ENCODE results near the gene ADARB2.

The ADARB2 gene

DNA sequence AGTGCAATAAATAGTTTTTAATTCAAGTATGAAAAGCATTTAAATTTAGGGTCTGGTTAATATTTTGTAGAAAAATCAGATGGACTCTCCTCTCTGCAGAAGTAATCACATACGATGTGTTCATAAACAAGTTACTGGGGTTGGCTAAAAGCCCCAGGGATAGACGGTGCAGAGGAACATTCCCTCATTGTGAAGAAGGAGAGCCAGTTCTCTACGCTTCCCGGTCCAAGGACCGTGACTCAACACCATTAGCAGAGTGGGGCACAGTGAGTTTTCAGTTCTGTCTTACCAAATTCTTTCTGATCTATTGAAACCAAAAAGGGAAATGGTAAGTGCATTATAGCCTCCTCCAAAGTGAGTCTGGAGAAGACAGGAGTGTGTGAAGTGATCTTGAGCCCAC is 353.3 kb downstream of the ADARB2 start:
- Histone ChIP-seq H3K36me3 (replicated peaks) (no peaks in the 10 kb centered on the region), H3K9me3 (no peaks in the 10 kb centered on the region), H3K27me3 (ENCODE audit: low read depth) (peaks cover 22% of the 10 kb centered on the region), H3K4me1 (no peaks in the 10 kb centered on the region; the same call in 1 of the 2 replicates), H3K4me3 (no peak overlapping the region)
- in situ Hi-C loops (cut with MboI; ENCODE audit: low sequenced_read_pairs): no loop called here
- no peak for DNase-seq (ENCODE audit: low spot score in 2 of 2)

DNA sequence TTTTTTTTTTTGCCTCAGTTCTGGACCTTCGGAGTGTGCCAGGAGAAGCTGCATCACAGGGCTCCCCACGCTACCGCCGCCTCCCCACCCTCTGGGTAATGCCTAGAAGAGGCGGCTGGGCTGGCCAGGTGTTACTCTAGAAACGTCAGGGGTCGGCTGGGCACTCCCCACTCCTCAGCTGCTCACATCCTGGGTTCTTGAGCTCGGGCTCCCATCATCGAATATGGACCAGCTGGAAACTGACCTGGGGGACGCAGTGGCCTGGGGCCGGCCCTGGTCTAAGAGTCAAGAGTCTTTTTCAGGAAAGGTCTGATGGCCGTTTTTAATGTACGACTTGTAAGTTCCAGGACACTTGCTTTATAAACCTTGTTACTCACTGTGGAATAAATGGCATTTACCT is 354.6 kb downstream of the ADARB2 start:
- Histone ChIP-seq H3K4me1 (no peaks in the 10 kb centered on the region; the same call in 1 of the 2 replicates), H3K27me3 (ENCODE audit: low read depth) (peaks cover 29% of the 10 kb centered on the region), H3K36me3 (replicated peaks) (no peaks in the 10 kb centered on the region), H3K4me3 (no peak overlapping the region), H3K9me3 (no peaks in the 10 kb centered on the region)
- in situ Hi-C loops (cut with MboI; ENCODE audit: low sequenced_read_pairs): no loop called here
- no peak for DNase-seq (ENCODE audit: low spot score in 2 of 2)

DNA sequence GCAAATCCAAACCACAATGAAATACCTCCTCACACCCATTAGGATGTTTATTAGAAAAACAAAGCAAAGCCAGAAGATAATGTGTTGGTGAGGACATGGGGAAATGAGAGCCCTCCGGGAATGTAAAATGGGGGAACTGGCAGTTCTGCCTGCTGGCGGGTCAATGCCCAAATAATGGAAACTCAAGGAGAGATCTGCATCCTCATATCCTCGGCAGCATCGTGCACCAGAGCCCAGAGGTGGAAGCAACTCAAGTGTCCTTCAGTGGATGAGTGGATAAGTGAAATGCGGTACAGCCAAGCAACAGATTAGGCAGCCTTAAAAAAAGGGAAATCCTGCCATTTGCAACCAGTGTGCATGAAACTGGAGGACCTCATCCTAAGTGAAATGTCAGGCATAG is 356.0 kb downstream of the ADARB2 start:
- Histone ChIP-seq H3K27me3 (ENCODE audit: low read depth) (peaks cover 29% of the 10 kb centered on the region), H3K9me3 (no peaks in the 10 kb centered on the region), H3K4me3 (no peak overlapping the region), H3K36me3 (replicated peaks) (no peaks in the 10 kb centered on the region), H3K4me1 (no peaks in the 10 kb centered on the region; the same call in 1 of the 2 replicates)
- DNase-seq (ENCODE audit: low spot score in 2 of 2): no peak
- in situ Hi-C loops (cut with MboI; ENCODE audit: low sequenced_read_pairs): no loop called here

DNA sequence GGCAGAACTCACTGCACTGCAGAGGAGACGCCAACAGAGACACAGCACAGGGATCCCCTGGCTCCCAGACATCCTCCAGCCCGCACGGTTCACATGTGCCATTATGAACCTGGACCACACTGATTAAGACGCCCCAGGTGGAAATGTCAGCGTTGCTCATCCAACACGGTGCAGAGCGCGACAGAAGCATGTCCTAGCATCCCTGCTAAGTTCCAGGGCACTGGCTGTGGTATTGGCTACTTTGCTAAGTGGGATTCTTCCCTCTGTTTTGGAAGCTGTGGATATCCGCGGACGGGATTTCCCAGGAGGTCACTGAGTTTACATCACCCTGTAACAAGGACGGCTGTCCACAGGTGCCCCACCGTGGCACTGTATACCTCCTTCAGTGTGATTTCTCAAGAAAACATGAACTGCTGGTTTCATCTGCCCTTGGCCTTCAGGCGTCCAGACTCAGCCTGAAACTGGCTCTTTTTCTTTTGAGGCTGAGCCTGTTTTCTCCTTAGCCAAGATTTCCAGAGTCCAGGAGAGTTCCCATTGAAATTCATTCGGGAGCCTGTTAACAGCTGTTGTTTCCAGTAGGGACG is 357.1 kb downstream of the ADARB2 start:
- peaks cover 29% of the 10 kb centered on the region for H3K27me3 ChIP-seq (ENCODE audit: low read depth)
- no peaks in the 10 kb centered on the region; the same call in 1 of the 2 replicates for H3K4me1 ChIP-seq
- no peak for DNase-seq (ENCODE audit: low spot score in 2 of 2)
- in situ Hi-C loops (cut with MboI; ENCODE audit: low sequenced_read_pairs): no loop called here
- no peak overlapping the region for H3K4me3 ChIP-seq
- H3K9me3 ChIP-seq: no peaks in the 10 kb centered on the region
- no peaks in the 10 kb centered on the region for H3K36me3 ChIP-seq (replicated peaks)

DNA sequence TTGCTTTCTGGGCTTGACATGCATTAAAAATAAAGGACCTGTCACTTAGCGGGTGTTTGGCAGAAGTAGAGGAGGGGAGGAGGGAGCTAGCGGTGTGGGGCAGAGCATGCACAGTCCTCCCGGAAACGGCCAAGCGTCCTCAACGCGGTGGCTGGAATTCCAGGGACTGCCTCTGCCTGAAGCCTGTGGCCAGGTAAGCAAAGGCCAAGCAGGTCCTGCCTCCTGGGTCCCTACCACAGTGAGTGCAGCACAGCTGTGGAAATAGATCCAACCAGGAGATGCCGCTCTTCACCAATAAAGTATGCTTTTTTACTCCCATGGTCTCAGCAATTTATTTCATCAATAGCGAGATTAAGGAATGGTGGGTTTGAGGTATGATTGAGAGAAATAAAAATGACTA is 357.7 kb downstream of the ADARB2 start:
- H3K4me1 ChIP-seq: no peaks in the 10 kb centered on the region; the same call in 1 of the 2 replicates
- in situ Hi-C loops (cut with MboI; ENCODE audit: low sequenced_read_pairs): no loop called here
- no peak overlapping the region for H3K4me3 ChIP-seq
- DNase-seq (ENCODE audit: low spot score in 2 of 2): no peak
- peaks cover 29% of the 10 kb centered on the region for H3K27me3 ChIP-seq (ENCODE audit: low read depth)
- no peaks in the 10 kb centered on the region for H3K9me3 ChIP-seq
- no peaks in the 10 kb centered on the region for H3K36me3 ChIP-seq (replicated peaks)

DNA sequence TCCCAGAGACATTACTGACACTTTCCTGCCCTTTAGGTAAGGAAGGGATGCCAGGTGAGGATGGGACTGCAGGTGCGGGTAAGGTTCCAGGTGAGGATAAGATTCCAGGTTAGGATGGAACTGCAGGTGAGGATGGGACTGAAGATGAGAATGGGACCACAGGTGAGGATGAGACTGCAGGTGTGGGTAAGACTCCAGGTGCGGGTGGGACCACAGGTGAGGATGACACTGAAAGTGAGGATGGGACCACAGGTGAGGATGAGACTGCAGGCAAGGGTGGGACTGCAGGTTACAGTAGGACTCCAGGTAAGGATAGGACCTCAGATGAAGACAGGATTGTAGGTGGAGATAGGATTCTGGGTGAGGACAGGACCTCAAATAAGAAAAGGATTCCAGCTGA is 358.9 kb downstream of the ADARB2 start:
- Histone ChIP-seq H3K9me3 (no peaks in the 10 kb centered on the region), H3K36me3 (replicated peaks) (no peaks in the 10 kb centered on the region), H3K4me1 (no peaks in the 10 kb centered on the region; the same call in 1 of the 2 replicates), H3K4me3 (no peak overlapping the region), H3K27me3 (ENCODE audit: low read depth) (peaks cover 29% of the 10 kb centered on the region)
- in situ Hi-C loops (cut with MboI; ENCODE audit: low sequenced_read_pairs): no loop called here
- no peak for DNase-seq (ENCODE audit: low spot score in 2 of 2)

DNA sequence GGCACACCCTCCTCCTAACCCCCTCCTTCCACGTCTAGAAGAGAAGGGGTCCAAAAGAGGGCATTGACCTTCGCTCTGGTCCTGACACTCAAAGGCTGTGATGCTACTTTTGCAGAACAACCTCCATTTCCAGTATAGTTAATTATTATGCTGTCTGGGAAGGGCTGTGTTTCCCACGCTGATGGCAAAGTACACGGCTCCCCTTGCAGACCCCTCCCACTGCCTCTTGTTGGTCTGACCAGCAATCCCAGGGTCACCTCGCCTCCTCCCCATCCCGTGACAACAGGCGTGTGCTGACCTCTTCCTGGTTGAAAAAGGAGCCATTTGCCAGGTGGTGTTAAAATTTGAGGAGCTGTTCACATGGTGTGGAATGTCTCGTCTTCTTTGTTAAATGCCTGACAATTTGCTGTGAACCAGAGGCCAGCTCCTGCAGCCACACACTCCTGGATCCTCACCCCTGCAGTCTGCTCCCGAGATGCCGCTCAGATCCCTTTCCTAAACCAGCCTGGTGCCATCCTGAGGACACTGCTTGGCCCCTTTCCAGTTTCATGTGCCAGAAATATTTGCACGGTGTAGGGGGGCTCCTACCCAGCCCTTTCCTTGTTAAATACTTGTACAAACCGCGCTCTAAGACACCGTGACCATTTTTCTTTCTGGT is 359.5 kb downstream of the ADARB2 start:
- DNase-seq (ENCODE audit: low spot score in 2 of 2): no peak
- Histone ChIP-seq H3K4me1 (no peaks in the 10 kb centered on the region; the same call in 1 of the 2 replicates), H3K4me3 (no peak overlapping the region), H3K27me3 (ENCODE audit: low read depth) (peaks cover 27% of the 10 kb centered on the region), H3K36me3 (replicated peaks) (no peaks in the 10 kb centered on the region), H3K9me3 (no peaks in the 10 kb centered on the region)
- in situ Hi-C loops (cut with MboI; ENCODE audit: low sequenced_read_pairs): no loop called here

DNA sequence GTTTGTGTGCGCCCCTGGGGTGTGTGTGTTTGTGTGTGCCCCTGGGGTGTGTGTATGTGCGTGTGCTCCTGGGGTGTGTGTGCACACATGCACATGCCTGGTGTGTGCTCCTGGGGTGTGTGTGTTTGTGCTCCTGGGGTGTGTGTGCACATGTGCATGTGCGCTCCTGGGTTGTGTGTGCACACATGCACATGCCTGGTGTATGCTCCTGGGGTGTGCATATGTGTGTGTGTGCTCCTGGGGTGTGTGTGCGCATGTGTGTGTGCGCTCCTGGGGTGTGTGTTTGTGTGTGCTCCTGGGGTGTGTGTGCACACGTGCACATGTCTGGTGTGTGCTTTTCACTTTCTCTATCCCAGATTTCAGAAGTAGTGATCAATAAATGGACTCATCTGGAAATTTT is 360.1 kb downstream of the ADARB2 start:
- Histone ChIP-seq H3K4me3 (no peak overlapping the region), H3K36me3 (replicated peaks) (no peaks in the 10 kb centered on the region), H3K9me3 (no peaks in the 10 kb centered on the region), H3K27me3 (ENCODE audit: low read depth) (peaks cover 26% of the 10 kb centered on the region), H3K4me1 (no peaks in the 10 kb centered on the region; the same call in 1 of the 2 replicates)
- no peak for DNase-seq (ENCODE audit: low spot score in 2 of 2)
- in situ Hi-C loops (cut with MboI; ENCODE audit: low sequenced_read_pairs): no loop called here

DNA sequence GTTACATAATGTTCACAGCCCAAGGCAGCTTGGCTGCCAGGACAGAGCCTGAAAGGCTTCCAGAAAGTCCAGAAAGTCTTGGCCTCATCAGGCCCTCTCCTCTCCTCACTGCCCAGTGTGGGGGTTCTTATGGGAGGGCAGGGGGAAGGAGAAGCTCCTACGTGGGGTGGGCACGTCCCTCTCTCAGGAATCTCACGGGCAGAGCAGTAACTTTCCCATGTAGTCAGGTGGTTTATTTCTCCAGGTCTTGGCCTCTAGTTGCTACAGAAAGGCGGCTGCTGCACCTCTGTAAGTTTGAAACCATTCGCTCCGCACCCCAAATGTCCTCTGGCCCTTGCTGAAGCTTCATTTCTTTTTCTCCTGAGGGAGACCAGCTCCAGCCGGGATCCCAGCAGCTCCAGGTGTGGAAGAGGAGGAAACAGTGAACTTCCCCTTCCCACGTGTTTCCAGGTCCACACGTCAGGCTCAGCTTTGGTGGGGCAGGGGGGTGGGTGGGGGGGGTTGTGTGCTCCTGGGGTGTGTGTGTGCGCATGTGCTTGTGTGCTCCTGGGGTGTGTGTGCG is 360.9 kb downstream of the ADARB2 start:
- in situ Hi-C loops (cut with MboI; ENCODE audit: low sequenced_read_pairs): no loop called here
- Histone ChIP-seq H3K36me3 (replicated peaks) (no peaks in the 10 kb centered on the region), H3K4me3 (no peak overlapping the region), H3K4me1 (no peaks in the 10 kb centered on the region; the same call in 1 of the 2 replicates), H3K9me3 (no peaks in the 10 kb centered on the region), H3K27me3 (ENCODE audit: low read depth) (peaks cover 24% of the 10 kb centered on the region)
- DNase-seq (ENCODE audit: low spot score in 2 of 2): no peak

DNA sequence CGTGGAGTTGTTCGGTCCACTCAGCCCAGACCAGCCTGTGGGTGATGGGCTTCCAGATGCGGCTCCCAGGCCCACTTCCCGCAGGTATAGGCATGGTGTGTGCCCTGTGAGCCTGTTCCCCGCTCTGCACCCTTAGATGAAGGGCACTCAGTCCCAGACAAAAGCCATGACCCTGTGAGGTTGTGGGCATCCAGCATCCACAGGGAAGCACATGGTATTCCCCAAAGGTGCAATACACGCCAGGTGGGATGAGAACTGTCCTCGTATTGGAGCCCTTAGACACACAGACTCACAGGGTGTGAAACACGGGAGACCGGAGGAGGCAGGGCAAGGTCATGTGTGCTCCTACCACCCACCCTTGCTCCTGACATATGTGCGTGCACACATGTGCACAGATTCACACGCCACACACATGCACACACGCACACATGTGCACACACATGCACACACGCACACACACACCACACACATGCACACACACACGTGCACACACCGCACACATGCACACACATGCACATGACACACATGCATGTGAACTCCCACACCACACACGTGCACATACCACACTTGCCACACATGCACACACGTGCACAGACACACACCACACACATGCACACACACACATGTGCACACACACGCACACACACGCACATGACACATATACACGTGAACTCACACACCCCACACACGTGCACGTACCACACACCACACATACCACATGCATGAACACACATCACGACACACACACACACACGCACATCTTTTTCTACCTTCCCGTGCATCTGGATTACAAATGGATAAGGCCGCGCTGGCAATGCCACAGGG is 361.8 kb downstream of the ADARB2 start:
- peaks cover 15% of the 10 kb centered on the region for H3K27me3 ChIP-seq (ENCODE audit: low read depth)
- no peaks in the 10 kb centered on the region; the same call in 1 of the 2 replicates for H3K4me1 ChIP-seq
- no peak for DNase-seq (ENCODE audit: low spot score in 2 of 2)
- in situ Hi-C loops (cut with MboI; ENCODE audit: low sequenced_read_pairs): no loop called here
- H3K9me3 ChIP-seq: no peaks in the 10 kb centered on the region
- no peaks in the 10 kb centered on the region for H3K36me3 ChIP-seq (replicated peaks)
- no peak overlapping the region for H3K4me3 ChIP-seq

DNA sequence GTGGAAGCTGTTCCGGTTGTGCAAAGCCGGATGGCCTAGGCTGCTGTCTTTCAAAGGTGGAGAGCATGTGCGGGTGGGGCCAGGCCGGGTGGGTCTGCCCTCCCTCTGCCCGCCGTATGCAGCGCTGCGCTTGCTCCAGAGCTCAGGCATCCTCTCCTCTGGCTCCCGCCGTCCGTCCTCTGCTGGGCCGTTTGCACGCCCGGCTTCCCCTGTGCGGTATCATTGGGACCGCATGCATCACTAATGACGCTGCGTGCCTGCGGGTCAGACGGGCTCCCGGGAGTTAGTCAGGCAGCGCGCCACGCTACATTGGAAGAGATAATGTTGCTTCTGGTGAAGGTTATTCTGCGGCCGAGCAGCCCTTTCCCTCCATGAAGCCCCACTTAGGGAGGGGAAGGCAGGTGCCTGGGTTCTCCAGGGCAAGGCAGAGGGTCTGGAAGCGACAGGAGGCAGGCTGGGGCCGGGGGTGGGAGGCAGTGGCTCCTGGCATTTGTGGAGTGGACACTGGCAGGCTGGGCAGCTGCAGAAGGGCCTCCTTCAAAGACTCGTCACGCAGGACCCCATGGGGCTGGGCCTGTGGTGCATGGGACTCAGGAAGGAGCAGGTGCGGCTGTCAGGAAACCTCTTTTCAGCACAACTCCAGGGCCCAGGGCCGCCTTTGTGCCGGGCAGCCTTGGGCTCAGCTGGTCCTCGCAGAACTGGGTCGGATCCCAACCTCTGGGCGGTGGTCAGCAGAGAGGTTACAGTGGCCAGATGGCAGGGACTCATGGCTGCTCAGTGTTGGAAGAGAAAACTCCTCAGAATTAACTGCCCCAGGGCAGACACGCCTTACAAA is 362.6 kb downstream of the ADARB2 start:
- in situ Hi-C loops (cut with MboI; ENCODE audit: low sequenced_read_pairs): no loop called here

DNA sequence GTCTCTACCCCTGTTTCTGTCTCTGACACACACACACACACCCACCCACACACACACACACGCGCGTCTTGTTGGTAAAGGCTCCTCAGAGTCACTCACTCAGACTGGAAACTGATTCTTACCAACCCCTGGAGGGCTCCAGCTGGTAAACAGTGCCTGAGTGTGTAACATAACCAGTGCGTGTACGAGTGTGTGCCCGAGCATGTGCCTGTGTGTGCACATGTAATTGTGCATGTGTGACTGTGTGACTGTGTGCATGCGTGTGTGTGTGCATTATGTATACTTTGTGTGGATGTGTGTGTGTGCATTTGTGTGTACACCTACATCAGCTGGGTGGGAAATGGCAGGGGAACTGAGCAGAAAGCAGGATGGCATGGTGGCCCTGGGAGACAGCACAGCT is 364.0 kb downstream of the ADARB2 start:
- in situ Hi-C loops (cut with MboI; ENCODE audit: low sequenced_read_pairs): no loop called here
- Histone ChIP-seq H3K9me3 (no peaks in the 10 kb centered on the region), H3K36me3 (replicated peaks) (no peaks in the 10 kb centered on the region), H3K4me3 (no peak overlapping the region), H3K27me3 (ENCODE audit: low read depth) (no peaks in the 10 kb centered on the region), H3K4me1 (no peaks in the 10 kb centered on the region)
- no peak for DNase-seq (ENCODE audit: low spot score in 2 of 2)

More for the DNA sequence above, 362.6 kb downstream of the ADARB2 start:
- Histone ChIP-seq H3K27me3 (ENCODE audit: low read depth) (peaks cover 9% of the 10 kb centered on the region), H3K4me3 (no peak overlapping the region), H3K36me3 (replicated peaks) (no peaks in the 10 kb centered on the region), H3K4me1 (no peaks in the 10 kb centered on the region), H3K9me3 (no peaks in the 10 kb centered on the region)
- no peak for DNase-seq (ENCODE audit: low spot score in 2 of 2)

DNA sequence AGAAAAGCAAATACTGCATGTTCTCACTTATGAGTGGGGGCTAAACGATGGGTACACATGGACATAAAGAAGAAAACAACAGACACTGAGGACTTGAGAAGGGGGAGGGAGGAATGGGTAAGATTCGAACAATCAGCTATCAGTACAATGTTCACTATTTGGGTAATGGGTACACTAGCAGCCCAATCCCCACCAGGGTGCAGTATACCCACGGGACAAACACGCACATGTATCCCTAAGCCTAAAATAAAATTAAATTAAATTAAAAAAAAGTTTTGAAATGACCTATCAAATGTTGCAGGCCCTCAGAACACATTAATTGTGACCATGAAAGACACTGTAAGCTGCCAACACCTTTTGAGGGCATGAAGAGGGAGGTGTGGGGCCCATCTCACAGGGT is 365.1 kb downstream of the ADARB2 start:
- H3K36me3 ChIP-seq (replicated peaks): no peaks in the 10 kb centered on the region
- DNase-seq (ENCODE audit: low spot score in 2 of 2): no peak
- in situ Hi-C loops (cut with MboI; ENCODE audit: low sequenced_read_pairs): no loop called here
- no peaks in the 10 kb centered on the region for H3K4me1 ChIP-seq
- no peak overlapping the region for H3K4me3 ChIP-seq
- no peaks in the 10 kb centered on the region for H3K9me3 ChIP-seq
- H3K27me3 ChIP-seq (ENCODE audit: low read depth): no peaks in the 10 kb centered on the region

Measured in HAP-1 (cell line).